Tibial nerve (tissue), 3 donors: Measurements from ENCODE around the gene FMNL2.

Source experiments
- EP300 ChIP-seq, 2 donors: sonication (generic); formaldehyde crosslinking; IDR thresholded peaks; one replicate each; pipeline ENCODE4 v1.6.1; 2017; ENCODE audit warnings: antibody characterized with exemption in 2 of 2, mild to moderate bottlenecking in 1 of 2
- POLR2A ChIP-seq, 2 donors: fragments of 450-650 bp; IDR thresholded peaks; one replicate each; pipeline ENCODE4 v1.6.1; 2017; ENCODE audit warnings: antibody characterized with exemption in 2 of 2, mild to moderate bottlenecking in 2 of 2, moderate library complexity in 2 of 2

DNA sequence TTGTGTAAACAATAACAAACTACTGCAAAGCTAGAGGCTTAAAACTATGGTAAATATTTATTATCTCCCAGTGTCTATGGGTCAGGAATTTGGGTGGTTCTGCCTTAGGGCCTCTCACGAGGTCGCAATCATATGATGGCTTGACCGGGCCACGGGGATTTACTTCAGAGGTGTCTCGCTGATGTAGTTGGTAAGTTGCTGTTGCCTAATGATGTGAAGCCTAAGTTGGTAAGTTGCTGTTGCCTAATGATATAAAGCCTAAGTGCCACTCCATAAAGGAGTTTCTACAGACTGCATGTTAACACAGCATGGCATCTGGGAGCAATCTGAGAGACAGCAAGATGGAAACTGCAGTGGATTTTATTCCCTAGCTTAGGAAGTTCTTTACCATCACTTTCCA, 35.8 kb downstream of the FMNL2 start:
- TF ChIP-seq POLR2A (IDR thresholded peaks at IDR 0.05), result no peak
- no peak for TF ChIP-seq EP300 (IDR thresholded peaks at IDR 0.05)
